OCI-LY1 (cell line): ENCODE results near the gene SCAPER.

Experiments used
- H2AFZ ChIP-seq: fragments of 200-600 bp; sonication (generic), shearing (Covaris generic); 2 replicates; pipeline ENCODE4 v1.6.0; 2014; ENCODE audit warnings: antibody characterized with exemption, mild to moderate bottlenecking, low read length
- H3F3A ChIP-seq: fragments of 200-600 bp; sonication (generic), shearing (Covaris generic); 2 replicates; pipeline ENCODE4 v1.6.0; 2014; ENCODE audit warnings: mild to moderate bottlenecking, antibody characterized with exemption, low read length, moderate library complexity; ENCODE audit not compliant: insufficient read depth
- H3K27ac ChIP-seq: fragments of 200-600 bp; sonication (generic); 2 replicates; pipeline ENCODE4 v1.5.1; 2014; ENCODE audit warnings: low read length, mixed run types, mild to moderate bottlenecking, low read depth; ENCODE audit not compliant: poor library complexity, severe bottlenecking
- H3K27me3 ChIP-seq: fragments of 200-600 bp; sonication (generic); 2 replicates; pipeline ENCODE4 v1.6.0; 2014; ENCODE audit warnings: antibody characterized with exemption, mild to moderate bottlenecking, low read length, moderate library complexity; ENCODE audit not compliant: insufficient read depth
- H3K36me3 ChIP-seq: fragments of 200-600 bp; sonication (generic); 2 replicates; pipeline ENCODE4 v1.6.1; 2014; ENCODE audit warnings: mild to moderate bottlenecking, antibody characterized with exemption, low read length, moderate library complexity, mixed read lengths; ENCODE audit not compliant: insufficient read depth
- H3K4me1 ChIP-seq: fragments of 200-600 bp; sonication (generic); 2 replicates; pipeline ENCODE4 v1.5.1; 2014; ENCODE audit warnings: mild to moderate bottlenecking, low read length, moderate library complexity; ENCODE audit not compliant: insufficient read depth, severe bottlenecking
- H3K4me2 ChIP-seq: fragments of 200-600 bp; sonication (generic), shearing (Covaris generic); 2 replicates; pipeline ENCODE4 v1.6.1; 2014; ENCODE audit warnings: low read length
- H3K4me3 ChIP-seq: fragments of 200-600 bp; sonication (generic); 2 replicates; pipeline ENCODE4 v1.5.1; 2014; ENCODE audit warnings: low read length, low read depth, mild to moderate bottlenecking, mixed read lengths; ENCODE audit not compliant: poor library complexity, severe bottlenecking
- H3K79me2 ChIP-seq: fragments of 200-600 bp; shearing (Covaris generic); 2 replicates; pipeline ENCODE4 v1.6.1; 2016; ENCODE audit warnings: mixed run types, low read length, mixed read lengths; ENCODE audit not compliant: insufficient read depth
- H3K9ac ChIP-seq: fragments of 200-600 bp; sonication (generic), shearing (Covaris generic); 2 replicates; pipeline ENCODE4 v1.6.1; 2014; ENCODE audit warnings: mild to moderate bottlenecking, low read length, mixed read lengths
- H3K9me2 ChIP-seq: fragments of 200-600 bp; sonication (generic), shearing (Covaris generic); 2 replicates; pipeline ENCODE4 v1.6.1; 2014; ENCODE audit warnings: low read depth, mild to moderate bottlenecking, low read length, mixed read lengths
- H3K9me3 ChIP-seq: fragments of 200-600 bp; shearing (Covaris generic); 2 replicates; pipeline ENCODE4 v1.6.1; 2014; ENCODE audit warnings: low read length, mixed read lengths
- H4K20me1 ChIP-seq: fragments of 200-600 bp; sonication (generic), shearing (Covaris generic); 2 replicates; pipeline ENCODE4 v1.6.0; 2016; ENCODE audit warnings: mild to moderate bottlenecking, low read length; ENCODE audit not compliant: insufficient read depth
- EZH2 ChIP-seq: fragments of 200-600 bp; sonication (generic), shearing (Covaris generic); IDR thresholded peaks from 2 replicates; pipeline ENCODE4 v1.8.0; 2017; ENCODE audit warnings: borderline replicate concordance, mixed run types, mild to moderate bottlenecking, antibody characterized with exemption, low read length, moderate library complexity, mixed read lengths
- TF ChIP-seq, protein P1 (sequence below): fragments of 200-600 bp; sonication (generic), shearing (Covaris generic); IDR thresholded peaks from 2 replicates; pipeline ENCODE4 v1.5.1; 2017; ENCODE audit warnings: mild to moderate bottlenecking, antibody characterized with exemption, low read length, moderate library complexity, mixed read lengths

Gene SCAPER

DNA sequence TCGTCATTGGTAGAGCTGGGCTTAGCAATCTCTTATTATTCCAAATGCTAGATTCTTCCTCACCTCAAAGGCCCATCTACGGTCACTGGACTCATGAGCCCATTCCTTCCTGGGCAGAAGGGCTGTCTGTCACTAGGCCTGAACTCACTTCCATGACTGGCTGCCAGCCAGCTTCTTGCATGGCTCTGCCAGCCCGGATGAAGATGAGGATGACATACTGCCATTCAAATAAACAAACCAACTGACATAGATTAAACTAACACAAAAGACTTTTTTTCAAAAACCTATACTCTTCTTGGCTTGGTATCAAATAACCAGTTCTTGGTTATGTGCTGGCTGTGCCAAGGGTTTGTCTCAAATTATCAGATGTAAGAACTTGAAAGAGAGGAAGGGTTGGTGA, 544.7 kb downstream of the SCAPER start:
- no peak overlapping the region for H3K27ac ChIP-seq
- no peaks in the 10 kb centered on the region for H3K9me3 ChIP-seq
- H4K20me1 ChIP-seq = no peaks in the 10 kb centered on the region
- TF ChIP-seq, protein P1, sequence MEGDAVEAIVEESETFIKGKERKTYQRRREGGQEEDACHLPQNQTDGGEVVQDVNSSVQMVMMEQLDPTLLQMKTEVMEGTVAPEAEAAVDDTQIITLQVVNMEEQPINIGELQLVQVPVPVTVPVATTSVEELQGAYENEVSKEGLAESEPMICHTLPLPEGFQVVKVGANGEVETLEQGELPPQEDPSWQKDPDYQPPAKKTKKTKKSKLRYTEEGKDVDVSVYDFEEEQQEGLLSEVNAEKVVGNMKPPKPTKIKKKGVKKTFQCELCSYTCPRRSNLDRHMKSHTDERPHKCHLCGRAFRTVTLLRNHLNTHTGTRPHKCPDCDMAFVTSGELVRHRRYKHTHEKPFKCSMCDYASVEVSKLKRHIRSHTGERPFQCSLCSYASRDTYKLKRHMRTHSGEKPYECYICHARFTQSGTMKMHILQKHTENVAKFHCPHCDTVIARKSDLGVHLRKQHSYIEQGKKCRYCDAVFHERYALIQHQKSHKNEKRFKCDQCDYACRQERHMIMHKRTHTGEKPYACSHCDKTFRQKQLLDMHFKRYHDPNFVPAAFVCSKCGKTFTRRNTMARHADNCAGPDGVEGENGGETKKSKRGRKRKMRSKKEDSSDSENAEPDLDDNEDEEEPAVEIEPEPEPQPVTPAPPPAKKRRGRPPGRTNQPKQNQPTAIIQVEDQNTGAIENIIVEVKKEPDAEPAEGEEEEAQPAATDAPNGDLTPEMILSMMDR = no peak
- TF ChIP-seq EZH2 = no peak
- no peaks in the 10 kb centered on the region for H3K79me2 ChIP-seq
- no peaks in the 10 kb centered on the region for H3F3A ChIP-seq
- no peaks in the 10 kb centered on the region for H3K9me2 ChIP-seq
- H3K4me2 ChIP-seq = no peak overlapping the region
- H3K9ac ChIP-seq = no peak overlapping the region
- no peaks in the 10 kb centered on the region for H3K27me3 ChIP-seq
- H3K4me1 ChIP-seq = no peaks in the 10 kb centered on the region
- no peak overlapping the region for H2AFZ ChIP-seq
- no peak overlapping the region for H3K4me3 ChIP-seq
- H3K36me3 ChIP-seq = no peaks in the 10 kb centered on the region

DNA sequence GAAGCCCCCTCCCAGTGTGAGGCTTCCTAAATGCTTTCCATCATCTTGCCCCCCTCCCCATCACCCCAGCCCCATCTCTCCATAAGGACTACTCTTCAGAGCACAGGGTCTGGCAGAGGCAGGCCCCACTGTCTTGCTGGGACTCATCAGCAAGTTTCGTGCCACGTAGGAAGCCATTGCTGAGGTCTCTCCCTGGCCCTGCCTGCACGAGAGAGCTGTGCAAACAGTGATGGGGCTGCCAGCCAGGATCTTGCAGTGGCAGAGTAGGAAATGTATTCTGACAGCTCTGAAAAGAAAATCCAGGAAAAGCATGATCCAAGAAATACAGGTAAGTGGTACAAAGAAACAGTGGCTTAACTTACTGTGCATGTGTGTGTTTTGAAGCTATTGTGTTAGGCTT, 546.0 kb downstream of the SCAPER start:
- H3F3A ChIP-seq = no peaks in the 10 kb centered on the region
- H3K27ac ChIP-seq = no peak overlapping the region
- no peaks in the 10 kb centered on the region for H3K36me3 ChIP-seq
- no peaks in the 10 kb centered on the region for H3K9me2 ChIP-seq
- H2AFZ ChIP-seq = no peak overlapping the region
- H3K4me2 ChIP-seq = no peak overlapping the region
- H3K4me3 ChIP-seq = no peak overlapping the region
- H3K4me1 ChIP-seq = no peaks in the 10 kb centered on the region
- no peaks in the 10 kb centered on the region for H3K79me2 ChIP-seq
- TF ChIP-seq, protein P1 = no peak
- no peak for TF ChIP-seq EZH2
- H4K20me1 ChIP-seq = no peaks in the 10 kb centered on the region
- no peak overlapping the region for H3K9ac ChIP-seq
- H3K27me3 ChIP-seq = no peaks in the 10 kb centered on the region
- no peaks in the 10 kb centered on the region for H3K9me3 ChIP-seq

DNA sequence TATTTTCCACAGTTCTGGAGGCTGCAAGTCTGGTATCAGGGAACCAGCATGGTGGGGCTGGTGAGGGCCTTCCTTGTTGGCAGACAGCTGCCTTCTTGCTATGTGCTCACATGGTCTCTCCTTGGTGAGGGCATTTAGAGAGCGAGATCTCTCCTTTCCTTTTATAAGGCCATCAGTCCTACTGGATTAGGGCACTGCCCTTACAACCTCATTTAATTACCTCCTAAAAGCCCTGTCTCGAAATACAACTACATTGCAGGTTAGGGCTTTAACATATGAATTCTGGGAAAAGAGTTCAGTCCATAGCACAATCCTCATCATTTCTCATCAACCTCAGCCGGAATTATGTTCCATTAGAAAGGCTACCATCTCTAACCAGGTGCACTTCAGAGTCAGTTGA, 546.7 kb downstream of the SCAPER start:
- Histone ChIP-seq H3K36me3 (no peaks in the 10 kb centered on the region), H2AFZ (no peak overlapping the region), H3K4me2 (no peak overlapping the region), H4K20me1 (no peaks in the 10 kb centered on the region), H3K27me3 (no peaks in the 10 kb centered on the region), H3K4me3 (no peak overlapping the region), H3K9ac (no peak overlapping the region), H3K27ac (no peak overlapping the region), H3K4me1 (no peaks in the 10 kb centered on the region), H3F3A (no peaks in the 10 kb centered on the region), H3K9me3 (no peaks in the 10 kb centered on the region), H3K79me2 (no peaks in the 10 kb centered on the region), H3K9me2 (no peaks in the 10 kb centered on the region)
- no peak for TF ChIP-seq EZH2
- TF ChIP-seq, protein P1 = no peak
